Activated naive CD8-positive, alpha-beta T cell treated with anti-CD3 and anti-CD28 coated beads, Interleukin-2, amount 10 ng/mL, durations not matched to agents 7 days and 5 days (primary cell): ENCODE data around the gene CGNL1. TPM values are rescaled to one million over a fixed set of nuclear protein-coding genes. Genes with fewer than 3 reads are reported as not detected.

Source experiments
- ATAC-seq: fragments of 150-1000 bp; cut with Tn5 transposase; one replicate; pipeline ENCODE4 v1.10.0; 2021; ENCODE audit warnings: low read depth, moderate library complexity
- POLR2A ChIA-PET: fragments of 350-600 bp; sonication (Branson Sonifier 250); formaldehyde crosslinking; loops from one replicate; lab custom pipeline; 2021; ENCODE audit warnings: antibody characterized with exemption; lab: Charles Lee
- DNase-seq: peaks from one replicate; pipeline ENCODE4 v3.0.0; 2021
- H3K27ac Mint-ChIP-seq: one replicate; pipeline ENCODE4 v1.8.0; 2022; ENCODE audit warnings: mild to moderate bottlenecking, mixed read lengths
- H3K27me3 Mint-ChIP-seq: one replicate; pipeline ENCODE4 v1.8.0; 2022; ENCODE audit warnings: mild to moderate bottlenecking, moderate library complexity, mixed read lengths
- H3K36me3 Mint-ChIP-seq: one replicate; pipeline ENCODE4 v1.8.0; 2021; ENCODE audit warnings: mild to moderate bottlenecking, mixed read lengths
- H3K4me1 Mint-ChIP-seq: one replicate; pipeline ENCODE4 v1.8.0; 2021; ENCODE audit warnings: mixed read lengths
- H3K4me3 Mint-ChIP-seq: one replicate; pipeline ENCODE4 v1.8.0; 2022; ENCODE audit warnings: mild to moderate bottlenecking, moderate library complexity, mixed read lengths
- H3K9me3 Mint-ChIP-seq: one replicate; pipeline ENCODE4 v1.8.0; 2021; ENCODE audit warnings: mixed read lengths
- total RNA-seq, 2 experiments: library from RNA; stranded (reverse); gene quantifications; one replicate each; pipeline ENCODE4 v1.2.3, GENCODE V29; 2021

Gene CGNL1
- total RNA-seq, 2 experiments from 2014 or later, result not detected

- Mint-ChIP-seq H3K4me1 (no peaks in the 10 kb centered on the region), H3K9me3 (no peaks in the 10 kb centered on the region), H3K27me3 (no peaks in the 10 kb centered on the region), H3K4me3 (no peak overlapping the region), H3K36me3 (no peaks in the 10 kb centered on the region), H3K27ac (no peak overlapping the region)
- DNase-seq (no peak), ATAC-seq (no peak)
- POLR2A ChIA-PET, result no interaction called here
Measured at GRCh38 chr15:57517030-57517671, 140.8 kb downstream of the CGNL1 start.

GRCh38 chr15:57518779-57519405, 142.6 kb downstream of the CGNL1 start:
- no peak overlapping the region for H3K27ac Mint-ChIP-seq
- POLR2A ChIA-PET, result no interaction called here
- DNase-seq (no peak), ATAC-seq (no peak)
- no peaks in the 10 kb centered on the region for H3K4me1 Mint-ChIP-seq
- H3K9me3 Mint-ChIP-seq, result no peaks in the 10 kb centered on the region
- H3K36me3 Mint-ChIP-seq, result no peaks in the 10 kb centered on the region
- H3K27me3 Mint-ChIP-seq, result no peaks in the 10 kb centered on the region
- no peak overlapping the region for H3K4me3 Mint-ChIP-seq

DNA sequence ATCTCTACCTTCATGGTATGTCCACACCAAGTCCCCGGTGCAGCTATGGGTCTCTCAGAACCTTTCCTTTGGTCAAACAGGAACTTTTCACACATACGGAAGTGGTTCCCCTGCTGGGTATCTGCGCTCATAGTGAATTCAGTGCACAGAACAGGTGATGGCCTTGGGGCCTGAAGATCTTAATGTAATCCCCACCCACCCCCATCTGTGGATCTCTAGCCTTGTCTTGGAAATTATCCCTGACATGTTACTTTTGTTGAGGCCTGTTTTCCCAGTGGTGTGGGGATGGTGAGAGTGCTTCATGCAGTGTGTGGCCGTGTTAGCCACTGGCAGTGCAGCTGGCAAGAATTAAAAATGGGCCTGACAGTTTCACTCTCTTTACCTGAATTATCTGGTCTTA, 143.5 kb downstream of the CGNL1 start:
- Mint-ChIP-seq H3K4me3 (no peak overlapping the region), H3K4me1 (no peaks in the 10 kb centered on the region), H3K27me3 (no peaks in the 10 kb centered on the region), H3K36me3 (no peaks in the 10 kb centered on the region), H3K9me3 (no peaks in the 10 kb centered on the region), H3K27ac (no peak overlapping the region)
- POLR2A ChIA-PET, result no interaction called here
- ATAC-seq (no peak), DNase-seq (no peak)

GRCh38 chr15:57521503-57521902, 145.2 kb downstream of the CGNL1 start:
- Mint-ChIP-seq H3K27ac (no peak overlapping the region), H3K4me1 (no peaks in the 10 kb centered on the region), H3K4me3 (no peak overlapping the region), H3K27me3 (peaks cover 3% of the 10 kb centered on the region), H3K9me3 (no peaks in the 10 kb centered on the region), H3K36me3 (no peaks in the 10 kb centered on the region)
- ATAC-seq (no peak), DNase-seq (no peak)
- POLR2A ChIA-PET, result no interaction called here

DNA sequence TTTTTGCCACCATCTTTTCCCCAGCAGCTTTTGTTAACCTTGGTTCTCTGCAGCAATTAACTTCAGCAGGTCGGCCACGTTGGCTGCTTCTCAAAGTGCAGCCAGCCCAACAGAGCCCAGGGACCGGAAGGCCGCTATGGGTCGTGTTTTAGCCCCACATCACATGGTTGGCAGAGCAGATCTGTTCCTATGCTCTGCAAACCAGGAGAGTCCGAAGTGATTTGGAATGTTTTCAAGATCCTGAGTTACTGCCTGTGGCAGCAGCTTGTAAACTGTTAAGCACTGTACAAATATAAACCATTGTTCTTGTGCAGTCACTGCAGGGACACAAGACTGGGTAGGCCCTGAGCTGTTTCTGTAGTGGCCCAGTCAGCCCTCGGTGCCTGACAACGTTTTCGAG, 145.8 kb downstream of the CGNL1 start:
- no peak overlapping the region for H3K4me3 Mint-ChIP-seq
- H3K27ac Mint-ChIP-seq, result no peak overlapping the region

DNA sequence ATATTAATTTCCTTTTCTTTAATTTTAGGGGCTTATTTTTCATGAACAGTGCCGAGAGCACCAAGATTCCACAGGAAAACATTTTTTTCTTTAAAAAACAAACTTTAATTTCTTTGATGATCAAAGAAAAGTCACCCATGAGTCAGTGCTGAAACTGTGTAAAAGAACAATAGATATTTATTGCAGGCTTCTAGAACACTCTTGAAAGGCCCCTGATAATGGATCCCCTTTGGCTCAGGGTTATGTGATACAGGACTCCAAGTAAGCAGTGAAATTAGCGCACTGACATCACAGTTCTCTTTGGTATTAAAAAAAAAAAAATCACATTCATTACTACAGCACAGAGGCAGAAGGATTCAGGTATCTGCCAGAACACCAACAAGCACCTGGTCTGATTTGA, 149.3 kb downstream of the CGNL1 start:
- POLR2A ChIA-PET, result no interaction called here
- H3K27ac Mint-ChIP-seq, result no peak overlapping the region
- H3K9me3 Mint-ChIP-seq, result no peaks in the 10 kb centered on the region
- H3K4me3 Mint-ChIP-seq, result no peak overlapping the region
- H3K4me1 Mint-ChIP-seq, result no peaks in the 10 kb centered on the region
- DNase-seq, result no peak
- no peaks in the 10 kb centered on the region for H3K36me3 Mint-ChIP-seq
- peaks cover 8% of the 10 kb centered on the region for H3K27me3 Mint-ChIP-seq
- ATAC-seq, result no peak

More for the DNA sequence above, 145.8 kb downstream of the CGNL1 start:
- H3K9me3 Mint-ChIP-seq, result no peaks in the 10 kb centered on the region
- no peak for ATAC-seq
- DNase-seq, result no peak
- H3K36me3 Mint-ChIP-seq, result no peaks in the 10 kb centered on the region
- H3K27me3 Mint-ChIP-seq, result peaks cover 7% of the 10 kb centered on the region
- POLR2A ChIA-PET, result no interaction called here
- H3K4me1 Mint-ChIP-seq, result no peaks in the 10 kb centered on the region

GRCh38 chr15:57526076-57526475, 149.8 kb downstream of the CGNL1 start:
- POLR2A ChIA-PET, result no interaction called here
- Mint-ChIP-seq H3K4me3 (no peak overlapping the region), H3K4me1 (no peaks in the 10 kb centered on the region), H3K27me3 (peaks cover 8% of the 10 kb centered on the region), H3K27ac (no peak overlapping the region), H3K36me3 (no peaks in the 10 kb centered on the region), H3K9me3 (no peaks in the 10 kb centered on the region)
- no peak for DNase-seq
- ATAC-seq, result no peak

DNA sequence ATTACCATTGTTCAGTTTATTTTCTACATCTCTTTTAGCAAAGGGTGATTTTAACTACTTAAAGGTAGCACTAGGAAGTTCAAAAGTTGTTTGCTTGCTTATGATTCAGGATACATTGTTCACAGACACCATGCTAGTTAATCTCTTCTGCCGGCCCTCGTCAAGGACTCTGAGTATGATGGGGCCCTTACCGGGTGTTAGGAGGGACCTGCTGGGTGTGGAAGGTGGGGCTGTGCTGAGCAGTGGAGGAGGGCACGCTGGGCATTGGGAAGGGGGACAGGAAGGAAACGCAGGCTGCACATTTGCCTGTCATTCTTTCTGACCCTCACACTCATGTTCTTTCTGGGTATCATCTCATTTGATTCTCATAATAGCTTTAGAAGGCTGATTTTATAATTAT, 150.3 kb downstream of the CGNL1 start:
- H3K27ac Mint-ChIP-seq, result no peak overlapping the region
- peaks cover 11% of the 10 kb centered on the region for H3K27me3 Mint-ChIP-seq
- no peak for ATAC-seq
- H3K9me3 Mint-ChIP-seq, result no peaks in the 10 kb centered on the region
- POLR2A ChIA-PET, result no interaction called here
- no peak overlapping the region for H3K4me3 Mint-ChIP-seq
- H3K36me3 Mint-ChIP-seq, result no peaks in the 10 kb centered on the region
- no peaks in the 10 kb centered on the region for H3K4me1 Mint-ChIP-seq
- no peak for DNase-seq

- POLR2A ChIA-PET, result no interaction called here
- Mint-ChIP-seq H3K4me1 (no peaks in the 10 kb centered on the region), H3K27ac (no peak overlapping the region), H3K36me3 (no peaks in the 10 kb centered on the region), H3K9me3 (no peaks in the 10 kb centered on the region), H3K4me3 (no peak overlapping the region), H3K27me3 (peaks cover 13% of the 10 kb centered on the region)
- no peak for DNase-seq
- no peak for ATAC-seq
Measured at GRCh38 chr15:57527382-57528091, 151.2 kb downstream of the CGNL1 start.

DNA sequence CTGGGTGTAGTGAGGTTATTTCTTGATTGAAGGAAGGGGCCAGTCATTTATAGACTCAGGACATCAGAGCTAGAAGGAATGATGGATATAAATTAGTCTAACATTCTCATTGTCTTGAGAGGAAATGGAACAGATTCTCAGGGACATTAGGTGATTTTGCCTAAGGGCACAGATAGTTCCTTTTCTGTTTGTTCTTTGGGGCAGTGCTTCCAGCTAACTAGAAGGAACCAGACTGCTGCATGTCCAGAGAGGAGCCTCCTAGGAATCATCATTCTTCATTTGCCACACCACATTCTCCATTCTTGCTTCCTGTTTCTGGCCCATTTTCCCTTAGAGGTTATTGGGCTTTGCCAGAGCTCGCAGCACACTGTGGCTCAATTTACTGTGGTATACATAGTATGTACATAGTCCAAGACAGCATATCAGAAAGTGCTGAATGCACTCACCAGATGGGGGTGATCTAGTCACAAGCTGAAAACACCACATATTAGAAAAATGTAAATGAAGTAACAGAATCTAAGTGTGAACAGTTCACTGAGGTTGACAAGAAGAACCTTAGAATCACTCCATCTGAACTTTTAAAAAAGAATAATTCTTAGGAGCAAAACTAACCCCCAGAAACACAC, 152.7 kb downstream of the CGNL1 start:
- H3K4me3 Mint-ChIP-seq, result no peak overlapping the region
- H3K9me3 Mint-ChIP-seq, result no peaks in the 10 kb centered on the region
- no peaks in the 10 kb centered on the region for H3K4me1 Mint-ChIP-seq
- H3K27me3 Mint-ChIP-seq, result peaks cover 21% of the 10 kb centered on the region
- POLR2A ChIA-PET, result no interaction called here
- DNase-seq, result no peak
- no peaks in the 10 kb centered on the region for H3K36me3 Mint-ChIP-seq
- H3K27ac Mint-ChIP-seq, result no peak overlapping the region
- no peak for ATAC-seq

DNA sequence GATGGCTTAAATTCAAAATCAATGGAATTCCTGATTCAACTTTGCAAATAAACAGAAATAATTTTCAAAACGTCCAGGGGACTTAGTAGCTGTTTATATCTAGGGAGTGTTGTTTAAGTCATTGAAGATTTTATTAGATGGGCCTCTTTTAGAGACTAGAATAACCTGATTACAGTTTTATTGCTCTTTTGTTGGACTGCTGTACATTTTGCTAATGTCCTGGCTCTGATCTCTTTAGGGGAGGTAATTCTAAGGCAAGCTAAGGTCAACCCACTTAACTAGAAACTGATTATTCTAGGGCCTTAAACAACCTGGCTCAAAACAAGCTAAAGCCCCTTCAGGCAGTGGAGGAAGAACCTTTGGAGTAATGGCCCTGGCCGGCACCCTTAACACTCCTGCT, 153.4 kb downstream of the CGNL1 start:
- POLR2A ChIA-PET, result no interaction called here

DNA sequence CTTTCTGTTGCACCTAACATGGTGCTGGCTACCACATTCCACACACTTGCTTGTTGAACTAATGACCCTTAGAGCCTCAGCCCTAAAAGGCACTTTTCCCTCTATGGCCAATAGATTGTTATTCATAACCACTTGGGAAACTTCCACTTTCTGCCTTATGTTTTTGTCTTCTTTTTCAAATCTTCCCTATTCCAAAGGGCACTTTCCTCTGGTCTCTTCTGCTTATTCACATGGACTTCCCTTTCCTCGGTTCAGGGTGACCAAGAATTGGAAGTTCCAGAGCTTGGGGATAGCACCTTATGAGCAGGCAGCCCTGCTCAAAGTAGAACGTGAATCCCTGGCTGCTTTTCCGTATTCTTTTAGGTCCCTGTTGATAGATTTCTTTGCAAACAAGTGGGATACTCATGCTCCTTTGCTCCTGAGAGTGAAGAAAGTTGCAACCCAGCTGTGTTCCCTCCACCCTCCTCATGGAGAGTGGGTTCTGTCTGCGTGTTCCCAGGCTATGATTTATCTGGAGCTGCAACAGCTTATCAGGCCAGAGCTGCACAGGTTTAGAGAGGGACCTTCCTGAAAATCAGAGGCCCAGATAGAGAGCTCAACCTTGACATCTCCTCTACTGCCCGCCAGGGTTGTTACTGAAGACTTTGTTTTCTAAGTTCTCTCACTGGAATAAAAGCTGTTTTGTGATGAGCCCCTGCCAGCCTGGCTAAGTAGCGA, 156.6 kb downstream of the CGNL1 start:
- no peaks in the 10 kb centered on the region for H3K9me3 Mint-ChIP-seq
- no peaks in the 10 kb centered on the region for H3K36me3 Mint-ChIP-seq
- no peak overlapping the region for H3K4me3 Mint-ChIP-seq
- POLR2A ChIA-PET, result no interaction called here
- no peak for ATAC-seq
- H3K27ac Mint-ChIP-seq, result no peak overlapping the region
- H3K4me1 Mint-ChIP-seq, result no peaks in the 10 kb centered on the region
- H3K27me3 Mint-ChIP-seq, result peaks cover 13% of the 10 kb centered on the region
- DNase-seq, result no peak

More for the DNA sequence above, 153.4 kb downstream of the CGNL1 start:
- Mint-ChIP-seq H3K4me1 (no peaks in the 10 kb centered on the region), H3K27ac (no peak overlapping the region), H3K4me3 (no peak overlapping the region), H3K27me3 (peaks cover 21% of the 10 kb centered on the region), H3K9me3 (no peaks in the 10 kb centered on the region), H3K36me3 (no peaks in the 10 kb centered on the region)
- ATAC-seq, result no peak
- no peak for DNase-seq

- peaks cover 13% of the 10 kb centered on the region for H3K27me3 Mint-ChIP-seq
- DNase-seq (no peak), ATAC-seq (no peak)
- no peak overlapping the region for H3K27ac Mint-ChIP-seq
- no peak overlapping the region for H3K4me3 Mint-ChIP-seq
- H3K4me1 Mint-ChIP-seq, result no peaks in the 10 kb centered on the region
- no peaks in the 10 kb centered on the region for H3K9me3 Mint-ChIP-seq
- H3K36me3 Mint-ChIP-seq, result no peaks in the 10 kb centered on the region
- POLR2A ChIA-PET, result no interaction called here
Measured at GRCh38 chr15:57533448-57533799, 157.1 kb downstream of the CGNL1 start.
